GM19351 (cell line): ENCODE data around the gene KDM4C.

Experiments used
- ATAC-seq: cut with Tn5 transposase; IDR thresholded peaks from one replicate; pipeline ENCODE4 v1.9.1; 2021; ENCODE audit warnings: mild to moderate bottlenecking, moderate library complexity; ENCODE audit not compliant: unreplicated experiment

Gene KDM4C

GRCh38 chr9:7192266-7192665 is 434.5 kb downstream of the KDM4C start:
- ATAC-seq, result no peak

- no peak for ATAC-seq
Observed at GRCh38 chr9:7195526-7195925, 437.8 kb downstream of the KDM4C start.

GRCh38 chr9:7196467-7196866 is 438.7 kb downstream of the KDM4C start:
- no peak for ATAC-seq

GRCh38 chr9:7201196-7201595 is 443.4 kb downstream of the KDM4C start:
- ATAC-seq, result no peak

- ATAC-seq, result no peak
Observed at GRCh38 chr9:7205806-7206205, 448.0 kb downstream of the KDM4C start.

GRCh38 chr9:7206221-7206758 is 448.5 kb downstream of the KDM4C start:
- ATAC-seq, result no peak

GRCh38 chr9:7209016-7209715 is 451.4 kb downstream of the KDM4C start:
- no peak for ATAC-seq

GRCh38 chr9:7209990-7210389 is 452.2 kb downstream of the KDM4C start:
- no peak for ATAC-seq

GRCh38 chr9:7210854-7211637 is 453.3 kb downstream of the KDM4C start:
- ATAC-seq, result no peak

- no peak for ATAC-seq
Observed at GRCh38 chr9:7211657-7212056, 453.9 kb downstream of the KDM4C start.

GRCh38 chr9:7212101-7212500 is 454.3 kb downstream of the KDM4C start:
- no peak for ATAC-seq

GRCh38 chr9:7216004-7216841 is 458.4 kb downstream of the KDM4C start:
- ATAC-seq, result no peak

GRCh38 chr9:7223981-7224380 is 466.2 kb downstream of the KDM4C start:
- no peak for ATAC-seq
